Measurements from ENCODE around the gene PPDPF.
A peak's percentile ranks its signal among the peaks of the same experiment; 100 is the strongest.
"Not testable (repeated sequence)": the region's sequence is repeated elsewhere in the genome, so short reads cannot be mapped to it uniquely, and the experiment has no call there.

The PPDPF gene, protein sequence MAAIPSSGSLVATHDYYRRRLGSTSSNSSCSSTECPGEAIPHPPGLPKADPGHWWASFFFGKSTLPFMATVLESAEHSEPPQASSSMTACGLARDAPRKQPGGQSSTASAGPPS

GRCh38 chr20:63520504-63520933 is at the start of gene PPDPF:
TSS of gene PPDPF (plus strand) at chr20:63520765. CDS start at chr20:63521309, 544 bp downstream.
- peak; percentile 79 to 88 for DNase-seq

GRCh38 chr20:63471002-63471716 is 49.4 kb upstream of the PPDPF start:
- no peak for DNase-seq

DNA sequence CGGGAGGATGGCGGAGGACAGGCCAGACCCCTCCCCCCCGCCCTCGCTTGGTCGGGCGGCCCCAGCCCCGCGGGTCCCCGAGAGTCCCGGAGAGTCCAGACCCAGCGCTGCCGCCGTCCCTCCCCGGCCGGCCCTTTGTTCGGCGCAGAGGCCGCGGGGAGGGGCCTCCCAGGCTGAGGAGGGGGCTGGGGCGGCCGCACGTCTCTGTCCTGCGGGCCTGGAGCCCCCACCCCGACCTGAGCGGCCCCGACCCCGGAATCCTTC is 48.9 kb upstream of the PPDPF start:
- DNase-seq, result no peak

DNA sequence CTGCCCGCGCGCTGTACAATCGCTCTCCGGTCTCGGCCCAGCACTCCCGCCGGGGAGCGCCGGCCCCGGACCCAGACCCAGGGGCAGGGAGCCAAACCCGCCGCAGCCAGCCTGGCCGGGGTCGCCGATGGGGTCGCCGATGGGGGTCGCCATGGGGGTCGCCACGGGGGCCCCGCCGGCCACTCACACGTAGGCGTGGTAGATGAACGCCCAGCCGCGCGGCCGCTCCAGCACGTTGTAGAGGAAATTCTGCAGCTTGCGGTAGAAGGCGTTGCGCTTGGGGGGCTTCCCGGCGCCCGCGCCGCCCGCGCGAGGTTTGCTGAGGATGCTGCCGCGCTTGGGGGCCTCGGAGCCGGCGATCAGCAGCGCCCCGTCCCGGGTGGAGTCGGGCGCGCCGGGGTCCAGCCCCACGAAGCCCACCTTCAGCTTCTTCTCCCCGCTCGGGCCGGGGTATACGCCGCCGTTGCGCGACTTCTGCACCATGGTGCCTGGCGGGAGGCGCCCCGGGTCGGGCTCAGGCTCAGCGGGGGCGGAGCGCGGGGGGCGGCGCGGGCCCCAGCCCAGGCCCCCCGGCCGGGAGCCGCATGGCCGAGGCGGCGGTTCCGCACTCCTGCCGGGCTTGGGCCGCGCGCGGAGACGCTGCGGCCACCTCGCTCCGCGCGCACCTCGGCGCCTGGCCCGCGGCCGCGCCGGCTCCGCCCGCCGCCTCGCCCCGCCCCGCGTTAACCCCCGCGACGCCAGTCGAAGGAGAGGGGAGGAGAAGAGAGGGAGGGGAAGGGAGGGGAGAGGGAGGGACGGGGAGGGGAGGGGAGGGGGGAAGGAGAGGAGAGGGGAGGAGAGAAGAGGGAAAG is 48.4 kb upstream of the PPDPF start, which contains the start of gene KCNQ2:
KCNQ2 (minus strand) TSS at position 675 of the 851 bp plus-strand sequence; CDS start at position 483, 192 bp downstream.
- DNase-seq, result no peak

DNA sequence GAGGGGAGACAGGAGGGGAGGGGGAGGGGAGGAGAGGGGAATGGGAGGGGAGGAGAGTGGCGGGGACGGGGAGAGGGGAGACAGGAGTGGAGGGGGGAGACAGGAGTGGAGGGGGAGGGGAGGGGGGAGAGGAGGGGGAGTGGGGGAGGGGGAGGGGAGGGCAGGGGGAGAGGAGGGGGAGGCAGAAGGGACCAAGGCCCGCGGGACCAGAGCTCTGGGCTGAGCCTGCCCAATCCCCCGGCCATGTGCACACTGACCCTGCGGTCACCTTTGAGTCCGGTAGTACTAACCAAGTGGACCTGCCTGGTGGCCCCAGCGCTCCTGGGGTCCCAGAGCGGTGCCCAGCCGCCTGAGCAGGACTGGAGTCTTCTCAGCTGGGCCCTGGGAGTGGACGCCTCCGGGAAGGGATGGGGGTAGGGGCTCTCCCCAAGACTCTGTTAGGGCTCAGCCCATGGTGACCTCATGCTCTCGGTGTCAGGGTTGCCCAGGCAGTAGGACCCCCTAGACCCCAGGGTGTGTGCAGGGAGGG is 47.6 kb upstream of the PPDPF start:
- no peak for DNase-seq

DNA sequence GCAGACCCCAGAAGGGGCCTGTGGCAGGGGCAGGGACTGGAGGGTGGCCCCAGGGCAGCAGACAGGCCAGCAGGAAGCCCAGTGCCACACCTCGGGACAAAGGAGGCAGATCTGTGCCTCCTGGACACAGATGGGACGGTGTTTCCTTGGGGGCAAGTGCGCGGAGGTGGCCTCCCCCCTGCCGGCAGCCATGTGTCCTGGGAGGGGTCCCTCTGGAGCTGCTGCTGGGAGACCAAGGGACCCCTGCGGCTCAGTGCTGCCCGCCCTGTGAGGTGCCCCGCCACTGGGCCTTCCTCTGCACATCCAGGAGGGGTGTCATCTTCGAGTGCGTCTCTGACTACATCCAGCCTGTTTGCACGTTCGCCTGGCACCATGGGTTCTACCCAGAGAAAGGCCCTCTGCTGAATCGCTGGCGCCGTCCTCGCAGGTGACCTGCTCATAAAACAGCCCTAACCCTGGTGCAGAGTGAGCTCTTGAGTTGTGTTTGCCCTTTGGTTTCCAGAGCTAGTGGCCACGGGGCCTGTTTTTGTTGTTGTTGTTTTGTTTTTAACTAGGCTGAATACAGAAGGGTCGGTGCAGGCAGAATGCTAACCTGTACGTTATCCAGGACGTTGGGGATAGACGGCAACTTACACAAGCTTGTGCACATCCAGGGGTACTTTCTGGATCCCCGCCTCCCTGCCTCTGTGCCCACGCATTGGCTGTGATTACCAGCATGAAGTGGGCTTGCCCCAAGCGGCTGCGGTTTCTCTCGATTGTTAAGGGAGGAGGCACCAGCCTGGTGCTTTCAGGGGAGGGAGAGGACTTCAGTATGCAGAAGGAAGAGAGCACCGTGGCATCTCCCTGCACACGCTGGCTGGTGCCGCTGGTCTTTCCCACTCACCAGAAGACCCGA is 46.8 kb upstream of the PPDPF start:
- no peak for DNase-seq

GRCh38 chr20:63475209-63475608 is 45.4 kb upstream of the PPDPF start:
- DNase-seq, result no peak

DNA sequence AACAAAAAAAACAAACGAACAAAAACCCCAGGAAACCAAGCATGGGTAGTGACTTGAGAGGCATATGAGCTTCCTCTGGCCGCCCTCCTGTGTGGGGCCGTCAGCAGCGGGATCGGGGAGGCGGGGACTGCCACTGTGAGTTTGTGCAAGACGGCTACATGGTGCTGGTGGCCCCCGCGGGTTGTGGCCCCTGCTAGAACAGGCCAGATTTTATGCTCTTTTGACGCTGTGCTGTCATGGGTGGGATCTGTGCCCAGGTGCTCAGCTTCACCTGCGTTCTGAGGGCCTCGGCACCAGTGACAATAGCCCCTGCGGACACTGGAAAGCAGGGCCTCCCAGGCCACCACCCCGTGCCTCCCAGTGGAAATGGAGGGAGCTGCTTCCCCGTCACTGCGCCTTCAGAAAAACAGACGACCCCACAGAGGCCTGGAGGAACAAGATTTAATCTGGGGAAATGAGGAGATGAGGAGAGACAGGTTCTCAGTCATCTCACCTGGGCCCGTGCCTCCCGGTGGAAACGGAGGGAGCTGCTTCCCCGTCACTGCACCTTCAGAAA is 43.4 kb upstream of the PPDPF start:
- DNase-seq, result no peak

DNA sequence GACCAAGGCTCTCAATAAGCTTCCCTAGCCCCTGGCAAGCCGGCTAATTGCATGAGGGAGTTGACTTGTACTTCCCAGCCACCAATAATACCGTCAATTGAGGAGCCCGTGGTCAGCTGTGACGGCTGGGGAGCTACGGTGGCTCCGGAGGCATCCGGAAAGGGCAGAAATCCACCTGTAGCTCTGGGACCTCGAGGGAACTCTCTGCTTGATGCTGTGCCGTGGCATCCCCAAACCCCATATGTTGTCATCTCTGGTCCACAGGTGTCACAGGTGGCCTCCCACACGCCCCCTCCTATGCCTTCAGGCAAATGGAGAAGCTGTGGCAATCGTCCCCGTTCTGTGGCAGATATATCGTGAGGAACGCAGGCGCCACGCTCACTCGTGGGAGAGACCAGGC is 42.6 kb upstream of the PPDPF start:
- DNase-seq, result no peak

DNA sequence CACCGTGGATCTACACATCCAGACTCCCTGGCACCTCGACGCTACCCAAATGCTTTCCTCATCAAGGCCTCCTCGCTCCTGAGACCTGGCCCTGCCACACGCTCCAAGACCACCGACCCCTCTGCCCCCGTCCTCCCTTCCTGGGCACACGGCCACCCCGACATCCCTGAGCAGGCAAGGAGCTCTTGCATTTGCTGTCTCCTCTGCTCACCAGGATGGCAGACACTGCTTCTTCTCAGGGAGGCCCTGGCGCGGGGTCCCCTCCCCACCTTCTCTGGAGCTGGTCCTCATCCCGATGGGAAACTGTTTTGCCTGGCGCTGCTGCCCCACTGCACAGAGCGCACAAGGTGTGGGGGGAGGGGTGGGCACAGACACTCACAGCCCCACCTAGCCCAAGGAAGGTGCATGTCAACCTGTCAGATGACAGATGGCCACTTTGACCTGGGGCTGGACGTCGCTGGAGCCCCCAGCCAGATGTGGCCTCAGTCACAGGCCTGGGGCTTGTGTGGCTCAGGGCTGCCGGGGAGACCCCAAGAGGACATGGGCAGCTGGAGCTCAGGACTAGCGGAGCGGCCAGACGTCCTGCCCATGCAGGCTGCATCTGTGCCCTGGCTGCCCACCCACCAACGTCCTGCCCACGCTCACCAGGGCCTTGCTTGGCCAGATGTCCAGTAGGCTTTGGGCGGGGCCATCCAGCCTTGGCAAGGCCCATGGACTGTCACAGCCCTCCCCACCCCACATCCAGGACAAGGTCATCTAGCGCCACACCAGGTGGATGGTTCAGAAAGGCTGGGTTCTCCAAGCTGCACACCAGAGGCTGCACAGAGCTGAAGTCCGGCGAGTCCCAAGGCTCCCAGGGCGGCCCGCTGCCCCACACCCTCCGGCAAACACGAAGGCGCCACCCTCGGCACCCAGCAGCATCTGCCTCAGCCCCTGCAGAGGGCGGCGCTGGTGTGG is 41.9 kb upstream of the PPDPF start:
- DNase-seq, result no peak

- DNase-seq, result not testable (repeated sequence)
These were observed 40.7 kb upstream of the PPDPF start for GRCh38 chr20:63479695-63480419.

GRCh38 chr20:63481503-63481902 is 39.1 kb upstream of the PPDPF start:
- DNase-seq, result no peak

- no peak for DNase-seq
These were observed 38.5 kb upstream of the PPDPF start for GRCh38 chr20:63482021-63482587.

DNA sequence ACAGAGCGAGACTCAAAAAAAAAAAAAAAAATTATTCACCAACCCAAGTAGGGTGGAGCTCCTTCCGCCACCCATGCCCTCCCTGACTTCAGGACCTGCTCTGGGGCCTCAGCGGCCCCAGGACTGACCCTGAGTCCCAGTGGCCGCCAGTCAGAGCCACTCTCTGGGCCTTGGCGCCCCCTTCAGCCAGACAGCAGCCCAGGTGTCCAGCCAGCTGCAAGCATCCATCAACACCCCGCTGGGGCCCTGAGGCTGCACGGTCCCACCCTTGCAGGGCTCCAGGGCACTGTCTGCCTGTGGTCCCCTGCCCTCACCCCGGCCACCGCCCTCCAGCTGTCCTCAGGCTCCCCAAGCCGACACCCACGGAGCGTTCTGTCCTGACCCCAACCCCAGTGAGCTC is 36.7 kb upstream of the PPDPF start:
- no peak for DNase-seq

DNA sequence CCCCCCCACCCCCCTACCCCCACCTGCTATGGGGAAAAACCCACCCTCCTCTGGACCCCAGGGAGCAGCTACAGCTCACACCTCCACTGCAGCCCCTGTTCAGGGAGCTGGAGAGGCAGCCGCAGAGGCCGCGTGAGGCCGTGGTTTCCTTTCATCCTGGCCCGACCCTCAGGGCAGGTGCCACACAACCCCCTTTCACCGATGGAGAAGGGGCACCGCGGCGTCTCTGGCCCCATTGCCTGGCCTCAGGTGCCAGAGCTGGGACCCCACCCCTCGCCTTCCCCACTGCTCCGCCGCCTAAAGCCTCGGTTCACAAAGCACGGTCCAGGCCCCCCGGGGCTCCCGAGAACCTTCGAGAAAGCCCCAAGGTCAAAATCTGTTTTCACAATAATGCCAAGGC is 36.3 kb upstream of the PPDPF start:
- no peak for DNase-seq

GRCh38 chr20:63484651-63485403 is 35.7 kb upstream of the PPDPF start:
- DNase-seq, result no peak

DNA sequence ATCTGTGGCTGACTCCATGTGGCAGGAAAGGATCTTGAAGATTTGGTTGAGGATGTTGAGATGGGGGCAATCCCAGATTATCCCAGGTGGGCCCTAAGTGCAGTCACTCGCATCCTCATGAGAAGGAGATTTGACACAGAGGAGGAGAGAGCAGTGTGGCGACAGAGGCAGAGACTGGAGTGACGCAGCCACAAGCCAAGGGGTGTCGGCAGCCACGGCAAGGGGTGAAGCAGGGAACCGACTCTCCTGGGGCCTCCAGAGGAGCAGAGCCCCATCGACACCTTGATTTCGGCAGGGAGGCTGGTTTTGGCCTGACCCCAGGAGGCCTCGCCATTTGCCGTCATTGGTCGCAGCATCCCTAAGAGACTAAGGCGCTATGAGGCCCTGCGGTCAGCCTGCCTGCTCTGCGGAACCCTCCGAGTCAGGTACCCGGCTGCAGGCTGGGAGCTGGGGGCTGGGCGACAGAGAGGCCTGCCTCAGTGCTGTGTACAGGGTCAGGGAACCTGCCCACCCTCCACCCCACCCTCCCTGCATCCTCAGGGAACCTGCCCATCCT is 34.2 kb upstream of the PPDPF start:
- no peak for DNase-seq

GRCh38 chr20:63487116-63487764 is 33.3 kb upstream of the PPDPF start:
- no peak for DNase-seq

All from stimulated activated CD4-positive, alpha-beta T cell treated with anti-CD3 and anti-CD28 coated beads, Interleukin-2, amount 100 ng/mL, for 48 hours (primary cell).